Liver (tissue), 9 donors: Measurements from ENCODE around the gene RIOX2. TPM values are rescaled to one million over a fixed set of nuclear protein-coding genes. Genes with fewer than 3 reads are reported as not detected.

ENCODE experiments used
- DNase-seq: peaks from one replicate; pipeline ENCODE4 v3.0.0-alpha.2; 2017; ENCODE audit warnings: low spot score
- H3K27ac ChIP-seq, 2 donors: one replicate each; pipeline ENCODE4 v1.7.0; 2013; ENCODE audit warnings: inconsistent platforms in 2 of 2, low read length in 2 of 2, control low read depth in 1 of 2, low read depth in 1 of 2, mild to moderate bottlenecking in 1 of 2
- H3K27me3 ChIP-seq, 4 donors: one replicate each; pipeline versions ENCODE4 v1.6.1 to v1.7.0; 2013; ENCODE audit warnings: low read length in 3 of 4, inconsistent platforms in 1 of 4, mild to moderate bottlenecking in 1 of 4, moderate library complexity in 1 of 4; ENCODE audit not compliant: control insufficient read depth in 4 of 4, insufficient read depth in 4 of 4
- H3K36me3 ChIP-seq, 4 donors: one replicate each; pipeline versions ENCODE4 v1.6.1 to v1.7.0; 2013; ENCODE audit warnings: low read length in 3 of 4, mild to moderate bottlenecking in 3 of 4, low read depth in 1 of 4, moderate library complexity in 1 of 4; ENCODE audit not compliant: control insufficient read depth in 4 of 4, insufficient read depth in 3 of 4
- H3K4me1 ChIP-seq, 4 donors: one replicate each; pipeline versions ENCODE4 v1.6.1 to v1.7.0; 2013; ENCODE audit warnings: low read length in 3 of 4, mild to moderate bottlenecking in 3 of 4, moderate library complexity in 1 of 4; ENCODE audit not compliant: control insufficient read depth in 4 of 4, insufficient read depth in 4 of 4
- H3K4me3 ChIP-seq, 3 donors: one replicate each; pipeline versions ENCODE4 v1.6.1 to v1.7.0; 2013; ENCODE audit warnings: low read length in 3 of 3, control low read depth in 1 of 3, low read depth in 1 of 3, mild to moderate bottlenecking in 1 of 3
- H3K9ac ChIP-seq, 2 donors: one replicate each; pipeline ENCODE4 v1.7.0; 2013; ENCODE audit warnings: low read length in 2 of 2, mild to moderate bottlenecking in 2 of 2, moderate library complexity in 2 of 2, control low read depth in 1 of 2, low read depth in 1 of 2
- H3K9me3 ChIP-seq, 4 donors: one replicate each; pipeline versions ENCODE4 v1.6.1 to v1.7.0; 2013; ENCODE audit warnings: low read length in 3 of 4; ENCODE audit not compliant: control insufficient read depth in 4 of 4
- EGR1 ChIP-seq, 2 donors: IDR thresholded peaks; 2 replicates each; pipeline ENCODE4 v1.6.1; 2016 to 2018; ENCODE audit warnings: antibody characterized with exemption in 2 of 2, low read depth in 2 of 2
- FOXA1 ChIP-seq: IDR thresholded peaks from 2 replicates; pipeline ENCODE4 v1.6.1; 2016; ENCODE audit warnings: antibody characterized with exemption
- FOXA2 ChIP-seq: IDR thresholded peaks from 2 replicates; pipeline ENCODE4 v1.6.1; 2016; ENCODE audit warnings: antibody characterized with exemption
- GABPA ChIP-seq, 2 donors: IDR thresholded peaks in 1 of 2; conservative IDR thresholded peaks in 1 of 2; 2 replicates each; pipeline ENCODE4 v1.6.1; 2016; ENCODE audit warnings: antibody characterized with exemption in 2 of 2, mild to moderate bottlenecking in 1 of 2, moderate library complexity in 1 of 2
- HNF4A ChIP-seq, 2 donors: conservative IDR thresholded peaks; 2 replicates each; pipeline ENCODE4 v1.6.1; 2016; ENCODE audit warnings: antibody characterized with exemption in 2 of 2, mild to moderate bottlenecking in 2 of 2
- HNF4G ChIP-seq: IDR thresholded peaks from 2 replicates; pipeline ENCODE4 v1.6.1; 2016; ENCODE audit warnings: antibody characterized with exemption
- JUND ChIP-seq, 2 donors: IDR thresholded peaks; 2 replicates each; pipeline ENCODE4 v1.6.1; 2016; ENCODE audit warnings: antibody characterized with exemption in 2 of 2
- NR2F2 ChIP-seq: IDR thresholded peaks from 2 replicates; pipeline ENCODE4 v1.6.1; 2016; ENCODE audit warnings: antibody characterized with exemption
- RAD21 ChIP-seq, 2 donors: IDR thresholded peaks; 2 replicates each; pipeline ENCODE4 v1.6.1; 2016; ENCODE audit warnings: antibody characterized with exemption in 2 of 2, mild to moderate bottlenecking in 2 of 2
- RXRA ChIP-seq, 2 donors: IDR thresholded peaks; 2 replicates each; pipeline ENCODE4 v1.6.1; 2017 to 2018; ENCODE audit warnings: antibody characterized with exemption in 2 of 2, mild to moderate bottlenecking in 1 of 2
- TAF1 ChIP-seq: conservative IDR thresholded peaks from 2 replicates; pipeline ENCODE4 v1.6.1; 2016; ENCODE audit warnings: antibody characterized with exemption, mild to moderate bottlenecking
- YY1 ChIP-seq: IDR thresholded peaks from 2 replicates; pipeline ENCODE4 v1.6.1; 2016; ENCODE audit warnings: antibody characterized with exemption, mild to moderate bottlenecking
- WGBS: extraction: QIAGEN DNeasy Blood & Tissue Kit; methylation state at CpG from one replicate; pipeline ENCODE4 v1.1.7; 2013; 5-methylcytosine and 5-hydroxymethylcytosine counted together
- polyA plus RNA-seq, 2 donors: library from polyadenylated mRNA; stranded (reverse) in 1 of 2; unstranded in 1 of 2; fragments of 200-250 nt in 1 of 2; fragments of >200 nt in 1 of 2; fragmentation: Nextera tagmentation in 1 of 2; extraction: Ambion mirVana in 1 of 2; gene quantifications; one replicate each; pipeline versions ENCODE4 v1.2.1 to v1.2.3, GENCODE V29; 2013 to 2015
- total RNA-seq, 2 donors: library from RNA; depleted of rRNA; stranded (reverse); fragments of >200 nt; gene quantifications; one replicate each; pipeline ENCODE4 v1.2.3, GENCODE V29; 2014
- TF ChIP-seq, protein P1 (sequence below): IDR thresholded peaks from 2 replicates; pipeline ENCODE4 v1.6.1; 2016; ENCODE audit warnings: antibody characterized with exemption, mild to moderate bottlenecking
- TF ChIP-seq, protein P2 (sequence below): IDR thresholded peaks from 2 replicates; pipeline ENCODE4 v1.6.1; 2016; ENCODE audit warnings: antibody characterized with exemption
- TF ChIP-seq, protein P3 (sequence below): fragments of 150-350 bp; IDR thresholded peaks from 2 replicates; pipeline ENCODE4 v1.5.1; 2017; ENCODE audit warnings: improper control_type of control experiment, low read depth, low read length; ENCODE audit not compliant: missing input control
- TF ChIP-seq, protein P4 (sequence below): IDR thresholded peaks from 2 replicates; pipeline ENCODE4 v1.6.1; 2016; ENCODE audit warnings: antibody characterized with exemption
- TF ChIP-seq, protein P5 (sequence below): IDR thresholded peaks from 2 replicates; pipeline ENCODE4 v1.6.1; 2016; ENCODE audit warnings: antibody characterized with exemption
- donor health status: healthy.
- donor health status: healthy.
- donor health status: healthy.
- donor health status: healthy.
- donor health status: healthy.

The RIOX2 gene
- total and polyA plus RNA-seq, 4 donors = 8.2 to 19.9 (median 11.0) TPM

DNA sequence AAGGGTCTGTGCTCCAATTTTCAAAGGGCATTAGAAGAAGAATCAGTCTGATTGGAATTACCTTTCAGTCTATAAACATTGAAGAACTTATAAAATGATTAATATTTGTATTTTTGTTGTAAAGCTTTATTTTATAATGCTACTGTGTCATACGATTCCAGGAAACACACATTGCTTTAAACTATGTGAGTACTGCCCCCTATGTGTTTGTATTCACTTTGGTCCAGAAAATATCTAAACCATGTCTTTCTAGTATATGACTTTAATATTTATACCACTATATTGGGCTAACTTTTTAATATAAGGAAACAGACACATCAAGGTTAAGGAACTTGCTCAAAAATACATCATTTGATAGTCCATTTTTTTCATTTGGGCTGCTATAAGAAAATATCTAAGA, 3.2 kb upstream of the RIOX2 start:
- WGBS = 84% methylated on average over 1 of the region's 1 CpG

DNA sequence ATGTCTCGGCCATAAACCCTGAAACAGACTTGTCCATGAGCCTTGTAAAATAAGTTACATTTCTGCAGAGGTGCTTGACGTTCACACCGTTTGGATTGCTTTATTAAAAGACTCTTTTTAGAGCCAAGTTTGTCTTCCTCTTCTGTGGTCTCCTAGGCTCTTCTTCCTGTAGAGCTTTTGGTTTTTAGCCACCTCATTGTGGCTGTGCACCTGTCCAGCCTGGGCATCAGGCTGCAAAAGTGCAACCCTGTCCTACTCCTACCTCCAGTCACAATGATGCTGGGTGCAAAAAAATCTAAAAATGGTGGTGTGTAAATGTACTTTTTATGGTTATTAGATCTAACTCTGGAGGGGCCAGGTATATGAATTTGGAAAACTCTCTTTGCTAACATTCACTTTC, 2.8 kb upstream of the RIOX2 start:
- Histone ChIP-seq H3K36me3 (no peaks in the 10 kb centered on the region), H3K4me3 (no peak overlapping the region), H3K27ac (no peak overlapping the region), H3K4me1 (peaks cover 0 to 14% (median 4%) of the 10 kb centered on the region in 4 donors), H3K9me3 (no peaks in the 10 kb centered on the region), H3K9ac (no peak overlapping the region), H3K27me3 (no peaks in the 10 kb centered on the region)
- WGBS = 85% methylated on average over 3 of the region's 3 CpGs
- TF ChIP-seq FOXA1 (no peak), FOXA2 (no peak), TAF1 (no peak), JUND (IDR thresholded peaks at IDR 0.05) (no peak), EGR1 (IDR thresholded peaks at IDR 0.05; ENCODE audit: low read depth in 2 of 2) (no peak), NR2F2 (no peak), HNF4G (no peak), GABPA (IDR thresholded peaks at IDR 0.05 in 1 of 2, conservative IDR thresholded peaks at IDR 0.05 in 1 of 2) (no peak), YY1 (no peak), RXRA (IDR thresholded peaks at IDR 0.05) (no peak)
- TF ChIP-seq, protein P1, sequence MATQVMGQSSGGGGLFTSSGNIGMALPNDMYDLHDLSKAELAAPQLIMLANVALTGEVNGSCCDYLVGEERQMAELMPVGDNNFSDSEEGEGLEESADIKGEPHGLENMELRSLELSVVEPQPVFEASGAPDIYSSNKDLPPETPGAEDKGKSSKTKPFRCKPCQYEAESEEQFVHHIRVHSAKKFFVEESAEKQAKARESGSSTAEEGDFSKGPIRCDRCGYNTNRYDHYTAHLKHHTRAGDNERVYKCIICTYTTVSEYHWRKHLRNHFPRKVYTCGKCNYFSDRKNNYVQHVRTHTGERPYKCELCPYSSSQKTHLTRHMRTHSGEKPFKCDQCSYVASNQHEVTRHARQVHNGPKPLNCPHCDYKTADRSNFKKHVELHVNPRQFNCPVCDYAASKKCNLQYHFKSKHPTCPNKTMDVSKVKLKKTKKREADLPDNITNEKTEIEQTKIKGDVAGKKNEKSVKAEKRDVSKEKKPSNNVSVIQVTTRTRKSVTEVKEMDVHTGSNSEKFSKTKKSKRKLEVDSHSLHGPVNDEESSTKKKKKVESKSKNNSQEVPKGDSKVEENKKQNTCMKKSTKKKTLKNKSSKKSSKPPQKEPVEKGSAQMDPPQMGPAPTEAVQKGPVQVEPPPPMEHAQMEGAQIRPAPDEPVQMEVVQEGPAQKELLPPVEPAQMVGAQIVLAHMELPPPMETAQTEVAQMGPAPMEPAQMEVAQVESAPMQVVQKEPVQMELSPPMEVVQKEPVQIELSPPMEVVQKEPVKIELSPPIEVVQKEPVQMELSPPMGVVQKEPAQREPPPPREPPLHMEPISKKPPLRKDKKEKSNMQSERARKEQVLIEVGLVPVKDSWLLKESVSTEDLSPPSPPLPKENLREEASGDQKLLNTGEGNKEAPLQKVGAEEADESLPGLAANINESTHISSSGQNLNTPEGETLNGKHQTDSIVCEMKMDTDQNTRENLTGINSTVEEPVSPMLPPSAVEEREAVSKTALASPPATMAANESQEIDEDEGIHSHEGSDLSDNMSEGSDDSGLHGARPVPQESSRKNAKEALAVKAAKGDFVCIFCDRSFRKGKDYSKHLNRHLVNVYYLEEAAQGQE = no peak
- TF ChIP-seq, protein P2, sequence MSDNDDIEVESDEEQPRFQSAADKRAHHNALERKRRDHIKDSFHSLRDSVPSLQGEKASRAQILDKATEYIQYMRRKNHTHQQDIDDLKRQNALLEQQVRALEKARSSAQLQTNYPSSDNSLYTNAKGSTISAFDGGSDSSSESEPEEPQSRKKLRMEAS = no peak
- TF ChIP-seq, protein P3, sequence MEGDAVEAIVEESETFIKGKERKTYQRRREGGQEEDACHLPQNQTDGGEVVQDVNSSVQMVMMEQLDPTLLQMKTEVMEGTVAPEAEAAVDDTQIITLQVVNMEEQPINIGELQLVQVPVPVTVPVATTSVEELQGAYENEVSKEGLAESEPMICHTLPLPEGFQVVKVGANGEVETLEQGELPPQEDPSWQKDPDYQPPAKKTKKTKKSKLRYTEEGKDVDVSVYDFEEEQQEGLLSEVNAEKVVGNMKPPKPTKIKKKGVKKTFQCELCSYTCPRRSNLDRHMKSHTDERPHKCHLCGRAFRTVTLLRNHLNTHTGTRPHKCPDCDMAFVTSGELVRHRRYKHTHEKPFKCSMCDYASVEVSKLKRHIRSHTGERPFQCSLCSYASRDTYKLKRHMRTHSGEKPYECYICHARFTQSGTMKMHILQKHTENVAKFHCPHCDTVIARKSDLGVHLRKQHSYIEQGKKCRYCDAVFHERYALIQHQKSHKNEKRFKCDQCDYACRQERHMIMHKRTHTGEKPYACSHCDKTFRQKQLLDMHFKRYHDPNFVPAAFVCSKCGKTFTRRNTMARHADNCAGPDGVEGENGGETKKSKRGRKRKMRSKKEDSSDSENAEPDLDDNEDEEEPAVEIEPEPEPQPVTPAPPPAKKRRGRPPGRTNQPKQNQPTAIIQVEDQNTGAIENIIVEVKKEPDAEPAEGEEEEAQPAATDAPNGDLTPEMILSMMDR = no peak
- no peak for DNase-seq

More for the DNA sequence above, 3.2 kb upstream of the RIOX2 start:
- TF ChIP-seq NR2F2 (no peak), EGR1 (IDR thresholded peaks at IDR 0.05; ENCODE audit: low read depth in 2 of 2) (no peak), JUND (IDR thresholded peaks at IDR 0.05) (no peak), RAD21 (IDR thresholded peaks at IDR 0.05) (no peak), FOXA2 (no peak), GABPA (IDR thresholded peaks at IDR 0.05 in 1 of 2, conservative IDR thresholded peaks at IDR 0.05 in 1 of 2) (no peak), FOXA1 (no peak), RXRA (IDR thresholded peaks at IDR 0.05) (no peak), HNF4A (conservative IDR thresholded peaks at IDR 0.05) (no peak)
- TF ChIP-seq, protein P3 = no peak
- TF ChIP-seq, protein P4, sequence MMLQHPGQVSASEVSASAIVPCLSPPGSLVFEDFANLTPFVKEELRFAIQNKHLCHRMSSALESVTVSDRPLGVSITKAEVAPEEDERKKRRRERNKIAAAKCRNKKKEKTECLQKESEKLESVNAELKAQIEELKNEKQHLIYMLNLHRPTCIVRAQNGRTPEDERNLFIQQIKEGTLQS = no peak
- TF ChIP-seq, protein P5, sequence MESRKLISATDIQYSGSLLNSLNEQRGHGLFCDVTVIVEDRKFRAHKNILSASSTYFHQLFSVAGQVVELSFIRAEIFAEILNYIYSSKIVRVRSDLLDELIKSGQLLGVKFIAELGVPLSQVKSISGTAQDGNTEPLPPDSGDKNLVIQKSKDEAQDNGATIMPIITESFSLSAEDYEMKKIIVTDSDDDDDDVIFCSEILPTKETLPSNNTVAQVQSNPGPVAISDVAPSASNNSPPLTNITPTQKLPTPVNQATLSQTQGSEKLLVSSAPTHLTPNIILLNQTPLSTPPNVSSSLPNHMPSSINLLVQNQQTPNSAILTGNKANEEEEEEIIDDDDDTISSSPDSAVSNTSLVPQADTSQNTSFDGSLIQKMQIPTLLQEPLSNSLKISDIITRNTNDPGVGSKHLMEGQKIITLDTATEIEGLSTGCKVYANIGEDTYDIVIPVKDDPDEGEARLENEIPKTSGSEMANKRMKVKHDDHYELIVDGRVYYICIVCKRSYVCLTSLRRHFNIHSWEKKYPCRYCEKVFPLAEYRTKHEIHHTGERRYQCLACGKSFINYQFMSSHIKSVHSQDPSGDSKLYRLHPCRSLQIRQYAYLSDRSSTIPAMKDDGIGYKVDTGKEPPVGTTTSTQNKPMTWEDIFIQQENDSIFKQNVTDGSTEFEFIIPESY = no peak
- TF ChIP-seq, protein P2 = no peak
- no peaks in the 10 kb centered on the region for H3K27me3 ChIP-seq
- no peaks in the 10 kb centered on the region for H3K9me3 ChIP-seq
- DNase-seq = no peak
- H3K36me3 ChIP-seq = no peaks in the 10 kb centered on the region
- no peak overlapping the region for H3K9ac ChIP-seq
- no peak overlapping the region for H3K4me3 ChIP-seq
- no peak overlapping the region for H3K27ac ChIP-seq
- H3K4me1 ChIP-seq = peaks cover 0 to 9% (median 4%) of the 10 kb centered on the region in 4 donors
